AG10803 (cell line): ENCODE results near the gene UBC.

Source experiments
- DNase-seq: peaks from one replicate; pipeline ENCODE4 v3.0.0; 2010; ENCODE audit warnings: low read depth
- H3K4me3 ChIP-seq: 2 replicates; pipeline ENCODE4 v1.5.1; 2011; ENCODE audit warnings: mild to moderate bottlenecking, low read length, control low read depth
- CTCF ChIP-seq: conservative IDR thresholded peaks from 2 replicates; pipeline ENCODE4 v1.5.1; 2011; ENCODE audit warnings: mild to moderate bottlenecking, low read length, control low read depth, inconsistent platforms

Gene UBC

GRCh38 chr12:124952801-124953200 lies 38.4 kb upstream of the UBC start:
- TF ChIP-seq CTCF: no peak
- no peak for DNase-seq
- H3K4me3 ChIP-seq: no peak overlapping the region

- TF ChIP-seq CTCF: no peak
- DNase-seq: no peak
- H3K4me3 ChIP-seq: no peak overlapping the region
These were observed 37.8 kb upstream of the UBC start for GRCh38 chr12:124952295-124952694.

GRCh38 chr12:124949779-124950728 lies 35.6 kb upstream of the UBC start:
- TF ChIP-seq CTCF: no peak
- no peak for DNase-seq
- H3K4me3 ChIP-seq: no peak overlapping the region

- TF ChIP-seq CTCF: no peak
- H3K4me3 ChIP-seq: no peak overlapping the region
- no peak for DNase-seq
These were observed 34.6 kb upstream of the UBC start for GRCh38 chr12:124949066-124949465.

GRCh38 chr12:124947561-124948398 lies 33.3 kb upstream of the UBC start:
- no peak for DNase-seq
- no peak for TF ChIP-seq CTCF
- no peak overlapping the region for H3K4me3 ChIP-seq

- no peak for TF ChIP-seq CTCF
- no peak overlapping the region for H3K4me3 ChIP-seq
- no peak for DNase-seq
These were observed 32.6 kb upstream of the UBC start for GRCh38 chr12:124947013-124947412.
